Fibroblast of lung (primary cell): ENCODE results near the gene SPPL2C.

Experiments used
- EZH2 ChIP-seq: IDR thresholded peaks from 2 replicates; pipeline ENCODE4 v1.5.1; 2012; ENCODE audit warnings: low read length, control low read depth, mild to moderate bottlenecking; ENCODE audit errors: missing control alignments
- TF ChIP-seq, protein P1 (sequence below), 2 donors: IDR thresholded peaks in 1 of 2; conservative IDR thresholded peaks in 1 of 2; 1 replicate in 1 of 2; 2 replicates in 1 of 2; pipeline ENCODE4 v1.5.1; 2011 to 2012; ENCODE audit warnings: low read length in 2 of 2, control low read depth in 1 of 2, inconsistent platforms in 1 of 2, low read depth in 1 of 2, mild to moderate bottlenecking in 1 of 2

DNA sequence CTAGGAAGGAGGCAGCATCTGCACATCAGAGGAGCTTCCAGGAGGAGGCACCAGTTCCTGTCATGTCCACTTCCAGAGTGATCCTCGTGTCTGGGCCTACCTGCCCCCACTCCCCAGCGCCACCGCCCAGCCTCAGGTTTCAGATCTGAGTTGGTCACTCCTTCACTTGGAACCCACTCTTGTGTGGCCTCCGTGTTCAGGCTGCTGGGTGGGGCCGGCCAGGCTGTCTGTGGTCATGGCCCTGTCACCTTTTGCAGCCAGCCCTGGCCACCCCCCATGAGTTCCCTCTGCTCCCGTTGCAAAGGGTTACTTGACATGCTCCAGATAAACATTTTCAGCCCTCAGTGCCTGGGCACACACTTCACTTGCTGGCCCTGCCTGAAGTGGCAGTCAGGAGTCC, 26.6 kb upstream of the SPPL2C start:
- TF ChIP-seq, protein P1, sequence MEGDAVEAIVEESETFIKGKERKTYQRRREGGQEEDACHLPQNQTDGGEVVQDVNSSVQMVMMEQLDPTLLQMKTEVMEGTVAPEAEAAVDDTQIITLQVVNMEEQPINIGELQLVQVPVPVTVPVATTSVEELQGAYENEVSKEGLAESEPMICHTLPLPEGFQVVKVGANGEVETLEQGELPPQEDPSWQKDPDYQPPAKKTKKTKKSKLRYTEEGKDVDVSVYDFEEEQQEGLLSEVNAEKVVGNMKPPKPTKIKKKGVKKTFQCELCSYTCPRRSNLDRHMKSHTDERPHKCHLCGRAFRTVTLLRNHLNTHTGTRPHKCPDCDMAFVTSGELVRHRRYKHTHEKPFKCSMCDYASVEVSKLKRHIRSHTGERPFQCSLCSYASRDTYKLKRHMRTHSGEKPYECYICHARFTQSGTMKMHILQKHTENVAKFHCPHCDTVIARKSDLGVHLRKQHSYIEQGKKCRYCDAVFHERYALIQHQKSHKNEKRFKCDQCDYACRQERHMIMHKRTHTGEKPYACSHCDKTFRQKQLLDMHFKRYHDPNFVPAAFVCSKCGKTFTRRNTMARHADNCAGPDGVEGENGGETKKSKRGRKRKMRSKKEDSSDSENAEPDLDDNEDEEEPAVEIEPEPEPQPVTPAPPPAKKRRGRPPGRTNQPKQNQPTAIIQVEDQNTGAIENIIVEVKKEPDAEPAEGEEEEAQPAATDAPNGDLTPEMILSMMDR (conservative IDR thresholded peaks at IDR 0.05 in 1 of 2, IDR thresholded peaks at IDR 0.05 in 1 of 2; ENCODE audit: low read depth in 1 of 2, low read length in 2 of 2) = no peak
- no peak for TF ChIP-seq EZH2
